ENCODE data around the gene RAB3C. TPM values are rescaled to one million over a fixed set of nuclear protein-coding genes. Genes with fewer than 3 reads are reported as not detected.

RAB3C gene
- total and polyA plus RNA-seq, 12 donors: 0.09 to 22.0 (median 6.1) TPM

DNA sequence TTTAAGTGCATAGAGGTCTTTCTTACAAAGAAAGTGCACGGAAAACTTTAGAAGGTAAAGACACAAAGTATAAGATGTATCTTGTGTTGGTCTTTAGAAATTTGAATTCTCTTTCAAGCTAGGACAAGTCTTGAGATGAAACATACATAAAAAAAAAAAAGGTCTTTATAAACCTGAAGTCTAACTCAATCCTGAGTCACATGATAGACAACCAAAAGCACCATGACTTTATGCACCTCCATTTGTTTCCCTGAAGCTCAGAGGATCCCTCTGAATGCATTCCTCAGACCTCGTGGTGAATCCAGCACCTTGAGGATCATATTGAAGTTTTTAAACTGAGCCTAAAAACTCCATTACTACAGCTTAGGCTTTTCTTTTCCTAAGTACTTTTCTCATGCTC is 91.8 kb downstream of the RAB3C start:
- intact Hi-C loops (cut with DNase I): no loop called here
- WGBS, 4 donors: 76 to 88% (median 87%) methylated on average over 2 of the region's 2 CpGs
- no peak overlapping the region for H3K4me3 ChIP-seq
- TF ChIP-seq POLR2A (IDR thresholded peaks at IDR 0.05): no peak
- TF ChIP-seq, protein P1, sequence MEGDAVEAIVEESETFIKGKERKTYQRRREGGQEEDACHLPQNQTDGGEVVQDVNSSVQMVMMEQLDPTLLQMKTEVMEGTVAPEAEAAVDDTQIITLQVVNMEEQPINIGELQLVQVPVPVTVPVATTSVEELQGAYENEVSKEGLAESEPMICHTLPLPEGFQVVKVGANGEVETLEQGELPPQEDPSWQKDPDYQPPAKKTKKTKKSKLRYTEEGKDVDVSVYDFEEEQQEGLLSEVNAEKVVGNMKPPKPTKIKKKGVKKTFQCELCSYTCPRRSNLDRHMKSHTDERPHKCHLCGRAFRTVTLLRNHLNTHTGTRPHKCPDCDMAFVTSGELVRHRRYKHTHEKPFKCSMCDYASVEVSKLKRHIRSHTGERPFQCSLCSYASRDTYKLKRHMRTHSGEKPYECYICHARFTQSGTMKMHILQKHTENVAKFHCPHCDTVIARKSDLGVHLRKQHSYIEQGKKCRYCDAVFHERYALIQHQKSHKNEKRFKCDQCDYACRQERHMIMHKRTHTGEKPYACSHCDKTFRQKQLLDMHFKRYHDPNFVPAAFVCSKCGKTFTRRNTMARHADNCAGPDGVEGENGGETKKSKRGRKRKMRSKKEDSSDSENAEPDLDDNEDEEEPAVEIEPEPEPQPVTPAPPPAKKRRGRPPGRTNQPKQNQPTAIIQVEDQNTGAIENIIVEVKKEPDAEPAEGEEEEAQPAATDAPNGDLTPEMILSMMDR (IDR thresholded peaks at IDR 0.05): no peak
- H3K9me3 ChIP-seq (replicated peaks in 1 of 3): no peaks in the 10 kb centered on the region
- H3K27me3 ChIP-seq: no peaks in the 10 kb centered on the region
- H3K4me1 ChIP-seq (replicated peaks in 1 of 2): no peaks in the 10 kb centered on the region
- no peak for DNase-seq
- H3K27ac ChIP-seq: no peak overlapping the region
- no peaks in the 10 kb centered on the region for H3K36me3 ChIP-seq (replicated peaks in 1 of 2)

DNA sequence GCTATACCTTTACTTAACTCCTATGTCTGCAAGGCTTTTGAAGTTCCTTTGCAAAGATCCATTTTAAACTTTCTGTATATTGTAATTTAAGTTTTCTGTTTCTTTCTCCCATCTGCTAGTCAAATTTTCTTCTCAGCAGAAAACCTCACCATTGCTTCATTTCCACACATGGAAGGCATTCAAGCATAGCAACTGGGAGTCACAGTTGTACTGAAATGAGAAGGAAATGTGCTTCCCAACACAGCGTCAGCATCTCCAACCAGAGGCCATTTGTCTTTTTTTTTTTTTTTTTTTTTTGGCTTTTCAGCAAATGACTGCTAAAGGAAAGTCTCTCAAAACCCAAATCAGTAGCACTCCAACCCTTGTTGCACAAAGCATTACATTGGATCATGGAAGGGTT is 92.5 kb downstream of the RAB3C start:
- Histone ChIP-seq H3K9me3 (replicated peaks in 1 of 3) (no peaks in the 10 kb centered on the region), H3K27me3 (no peaks in the 10 kb centered on the region), H3K4me3 (no peak overlapping the region), H3K36me3 (replicated peaks in 1 of 2) (no peaks in the 10 kb centered on the region), H3K27ac (no peak overlapping the region), H3K4me1 (replicated peaks in 1 of 2) (no peaks in the 10 kb centered on the region)
- WGBS, 4 donors: 56 to 90% (median 74%) methylated on average over 1 of the region's 1 CpG
- TF ChIP-seq, protein P1 (IDR thresholded peaks at IDR 0.05): no peak
- no peak for TF ChIP-seq POLR2A (IDR thresholded peaks at IDR 0.05)
- intact Hi-C loops (cut with DNase I): no loop called here
- DNase-seq: no peak

DNA sequence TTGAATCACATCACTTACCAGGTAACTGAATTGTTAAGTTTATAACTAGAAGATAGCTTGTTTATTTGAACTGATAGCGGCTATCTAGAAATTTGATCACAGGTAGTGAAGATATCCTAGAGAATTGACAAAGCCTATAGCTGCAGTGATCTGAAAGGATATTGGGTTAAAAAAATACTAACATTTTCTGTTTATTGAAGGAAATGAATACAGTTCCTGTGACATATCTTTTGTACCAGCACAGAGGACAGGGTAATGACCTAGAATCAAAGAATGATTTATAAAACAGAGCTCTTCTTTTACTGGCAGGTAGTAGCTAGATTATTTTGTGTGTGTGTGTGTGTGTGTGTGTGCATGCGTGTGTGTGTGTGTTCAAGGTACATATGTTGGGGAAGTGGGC is 94.8 kb downstream of the RAB3C start:
- Histone ChIP-seq H3K4me1 (replicated peaks in 1 of 2) (no peaks in the 10 kb centered on the region), H3K4me3 (no peak overlapping the region), H3K9me3 (replicated peaks in 1 of 3) (no peaks in the 10 kb centered on the region), H3K36me3 (replicated peaks in 1 of 2) (no peaks in the 10 kb centered on the region), H3K27ac (no peak overlapping the region), H3K27me3 (no peaks in the 10 kb centered on the region)
- WGBS, 4 donors: 69 to 87% (median 75%) methylated on average over 2 of the region's 2 CpGs
- intact Hi-C loops (cut with DNase I): no loop called here
- DNase-seq: no peak
- TF ChIP-seq, protein P1 (IDR thresholded peaks at IDR 0.05): no peak
- no peak for TF ChIP-seq POLR2A (IDR thresholded peaks at IDR 0.05)

DNA sequence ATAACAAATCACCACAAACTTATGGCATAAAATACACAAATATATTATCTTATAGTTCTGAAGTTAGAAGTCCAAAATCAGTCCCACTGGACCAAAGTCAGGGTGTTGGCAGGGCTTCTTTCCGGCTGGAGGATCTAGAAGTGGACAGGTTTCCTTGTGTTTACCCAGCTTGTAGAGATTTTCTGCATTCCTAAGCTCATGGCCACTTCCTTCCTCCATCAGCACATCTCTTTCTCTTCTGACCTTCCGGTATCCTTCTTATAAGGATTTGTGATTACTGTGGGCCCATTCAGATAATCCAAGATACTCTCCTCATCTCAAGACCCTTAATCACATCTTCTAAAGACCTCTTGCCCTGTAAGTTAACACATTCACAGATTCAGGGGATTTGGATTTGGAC is 97.6 kb downstream of the RAB3C start:
- WGBS, 4 donors: 82 to 87% (median 84%) methylated on average over 2 of the region's 2 CpGs
- DNase-seq: no peak
- intact Hi-C loops (cut with DNase I): no loop called here

More for the DNA sequence above, 97.6 kb downstream of the RAB3C start:
- no peaks in the 10 kb centered on the region for H3K36me3 ChIP-seq (replicated peaks in 1 of 2)
- H3K9me3 ChIP-seq (replicated peaks in 1 of 3): no peaks in the 10 kb centered on the region
- H3K27ac ChIP-seq: no peak overlapping the region
- no peaks in the 10 kb centered on the region for H3K27me3 ChIP-seq
- TF ChIP-seq, protein P1 (IDR thresholded peaks at IDR 0.05): no peak
- H3K4me1 ChIP-seq (replicated peaks in 1 of 2): no peaks in the 10 kb centered on the region
- no peak overlapping the region for H3K4me3 ChIP-seq
